ENCODE results near the gene RET.

RET gene

DNA sequence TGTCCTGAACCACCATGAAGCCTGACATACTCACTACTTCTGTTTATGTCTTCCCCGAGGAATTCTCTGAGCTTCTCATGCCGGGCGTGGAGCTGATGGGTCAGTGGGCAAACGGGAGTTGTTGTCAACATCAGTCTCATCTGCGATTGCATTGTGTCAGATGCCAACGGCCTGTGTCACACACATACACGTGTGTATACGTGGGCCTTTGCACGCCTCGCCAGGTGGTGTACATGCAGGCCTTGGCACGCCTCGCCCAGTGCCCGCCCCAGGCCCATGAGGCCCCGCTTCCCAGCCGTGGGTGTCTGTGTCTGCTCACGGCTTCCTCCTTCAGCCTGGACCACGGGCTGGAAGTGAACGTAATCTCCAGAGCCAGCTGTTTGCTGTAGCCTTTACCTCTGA lies 53.9 kb downstream of the RET start:
- TF ChIP-seq, protein P1, sequence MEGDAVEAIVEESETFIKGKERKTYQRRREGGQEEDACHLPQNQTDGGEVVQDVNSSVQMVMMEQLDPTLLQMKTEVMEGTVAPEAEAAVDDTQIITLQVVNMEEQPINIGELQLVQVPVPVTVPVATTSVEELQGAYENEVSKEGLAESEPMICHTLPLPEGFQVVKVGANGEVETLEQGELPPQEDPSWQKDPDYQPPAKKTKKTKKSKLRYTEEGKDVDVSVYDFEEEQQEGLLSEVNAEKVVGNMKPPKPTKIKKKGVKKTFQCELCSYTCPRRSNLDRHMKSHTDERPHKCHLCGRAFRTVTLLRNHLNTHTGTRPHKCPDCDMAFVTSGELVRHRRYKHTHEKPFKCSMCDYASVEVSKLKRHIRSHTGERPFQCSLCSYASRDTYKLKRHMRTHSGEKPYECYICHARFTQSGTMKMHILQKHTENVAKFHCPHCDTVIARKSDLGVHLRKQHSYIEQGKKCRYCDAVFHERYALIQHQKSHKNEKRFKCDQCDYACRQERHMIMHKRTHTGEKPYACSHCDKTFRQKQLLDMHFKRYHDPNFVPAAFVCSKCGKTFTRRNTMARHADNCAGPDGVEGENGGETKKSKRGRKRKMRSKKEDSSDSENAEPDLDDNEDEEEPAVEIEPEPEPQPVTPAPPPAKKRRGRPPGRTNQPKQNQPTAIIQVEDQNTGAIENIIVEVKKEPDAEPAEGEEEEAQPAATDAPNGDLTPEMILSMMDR (IDR thresholded peaks at IDR 0.05; ENCODE audit: borderline replicate concordance, insufficient read depth, low read depth, low read length) = no peak
- H3K4me3 ChIP-seq (ENCODE audit: low read depth, low read length) = no peak overlapping the region

DNA sequence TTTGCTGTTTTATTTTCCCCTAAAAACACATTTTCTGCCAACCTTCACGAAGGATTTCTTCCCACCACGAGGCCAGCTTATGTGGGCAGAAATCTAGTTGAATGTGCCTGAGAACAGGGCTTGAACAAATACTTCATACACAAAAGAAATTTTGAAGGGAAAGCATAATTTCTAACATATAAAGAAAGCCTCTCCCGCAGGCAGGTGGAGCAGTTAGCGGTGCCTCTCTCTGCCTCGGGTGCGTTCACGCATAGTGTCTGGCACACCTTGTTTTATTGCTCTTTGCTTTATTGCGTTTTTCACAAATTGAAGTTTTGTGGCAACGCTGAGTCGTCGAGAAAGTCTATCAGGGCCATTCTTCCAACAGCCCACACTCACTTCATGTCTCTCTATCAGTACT lies 54.4 kb downstream of the RET start:
- H3K4me3 ChIP-seq (ENCODE audit: low read depth, low read length) = no peak overlapping the region
- TF ChIP-seq, protein P1 (IDR thresholded peaks at IDR 0.05; ENCODE audit: borderline replicate concordance, insufficient read depth, low read depth, low read length) = no peak

DNA sequence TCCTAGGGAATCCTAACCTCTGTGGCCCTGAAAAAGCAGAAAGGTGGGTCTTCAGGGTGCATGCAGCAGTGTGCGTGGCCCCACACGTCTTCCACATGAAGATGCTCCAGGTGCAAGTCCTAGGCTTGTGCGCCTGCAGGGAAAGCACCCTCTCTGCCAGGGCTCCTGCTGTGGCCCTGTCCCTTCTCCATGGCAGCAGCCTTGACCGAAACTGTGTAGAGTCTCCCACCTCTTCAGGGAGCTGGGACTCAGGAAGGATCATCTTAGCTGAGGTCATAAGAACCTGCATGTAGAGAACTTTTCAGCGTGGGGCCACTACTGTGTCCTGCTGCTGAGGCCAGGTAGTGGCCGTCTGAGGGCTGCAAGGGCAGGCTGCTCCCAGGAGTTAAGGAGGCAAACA lies 55.0 kb downstream of the RET start:
- no peak overlapping the region for H3K4me3 ChIP-seq (ENCODE audit: low read depth, low read length)
- TF ChIP-seq, protein P1 (IDR thresholded peaks at IDR 0.05; ENCODE audit: borderline replicate concordance, insufficient read depth, low read depth, low read length) = no peak

DNA sequence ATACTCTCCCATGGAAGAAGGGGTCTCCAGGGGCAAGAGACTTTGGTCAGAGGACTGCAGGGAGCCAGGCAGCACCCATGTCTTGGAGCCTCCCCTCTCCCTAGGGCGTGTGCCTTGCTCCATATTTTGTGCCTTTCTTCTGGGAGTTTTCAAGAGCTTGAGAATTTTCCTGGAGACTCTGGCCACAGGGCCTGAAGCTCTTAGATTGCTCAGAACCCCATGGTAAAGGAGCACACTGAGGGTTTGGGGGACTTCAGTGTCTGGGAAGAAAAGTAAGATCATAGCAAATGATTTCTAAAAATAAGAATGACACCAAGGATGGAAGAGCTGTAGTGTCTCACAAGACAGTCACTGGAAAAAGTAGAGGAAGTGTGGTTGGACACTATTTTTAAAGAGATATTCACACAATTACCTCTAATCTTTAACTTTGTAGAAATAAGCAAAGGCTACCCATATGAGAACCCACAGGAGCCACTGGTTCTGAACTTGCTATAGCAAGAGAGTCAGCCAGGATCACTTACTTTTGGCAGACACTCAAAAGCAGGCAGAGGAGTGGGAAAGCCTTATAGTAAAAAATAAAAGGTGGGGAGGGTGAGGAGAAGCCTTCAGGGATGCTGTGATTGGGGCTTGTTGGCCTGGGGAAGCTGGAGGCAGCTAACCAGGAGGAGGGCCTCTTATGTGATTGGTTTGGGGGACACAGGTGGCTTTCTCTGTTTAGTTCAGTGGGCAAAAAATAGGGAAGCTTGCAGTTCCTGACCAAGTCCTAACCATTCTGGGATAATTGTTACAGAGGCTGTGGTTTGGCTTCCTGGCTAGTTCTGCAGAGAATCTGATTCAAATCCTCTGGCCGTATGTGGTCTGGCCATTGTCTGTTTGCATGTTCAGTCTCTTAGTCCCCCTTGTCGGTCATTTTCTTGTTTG lies 56.3 kb downstream of the RET start:
- TF ChIP-seq, protein P1 (IDR thresholded peaks at IDR 0.05; ENCODE audit: borderline replicate concordance, insufficient read depth, low read depth, low read length) = no peak
- H3K4me3 ChIP-seq (ENCODE audit: low read depth, low read length) = no peak overlapping the region

DNA sequence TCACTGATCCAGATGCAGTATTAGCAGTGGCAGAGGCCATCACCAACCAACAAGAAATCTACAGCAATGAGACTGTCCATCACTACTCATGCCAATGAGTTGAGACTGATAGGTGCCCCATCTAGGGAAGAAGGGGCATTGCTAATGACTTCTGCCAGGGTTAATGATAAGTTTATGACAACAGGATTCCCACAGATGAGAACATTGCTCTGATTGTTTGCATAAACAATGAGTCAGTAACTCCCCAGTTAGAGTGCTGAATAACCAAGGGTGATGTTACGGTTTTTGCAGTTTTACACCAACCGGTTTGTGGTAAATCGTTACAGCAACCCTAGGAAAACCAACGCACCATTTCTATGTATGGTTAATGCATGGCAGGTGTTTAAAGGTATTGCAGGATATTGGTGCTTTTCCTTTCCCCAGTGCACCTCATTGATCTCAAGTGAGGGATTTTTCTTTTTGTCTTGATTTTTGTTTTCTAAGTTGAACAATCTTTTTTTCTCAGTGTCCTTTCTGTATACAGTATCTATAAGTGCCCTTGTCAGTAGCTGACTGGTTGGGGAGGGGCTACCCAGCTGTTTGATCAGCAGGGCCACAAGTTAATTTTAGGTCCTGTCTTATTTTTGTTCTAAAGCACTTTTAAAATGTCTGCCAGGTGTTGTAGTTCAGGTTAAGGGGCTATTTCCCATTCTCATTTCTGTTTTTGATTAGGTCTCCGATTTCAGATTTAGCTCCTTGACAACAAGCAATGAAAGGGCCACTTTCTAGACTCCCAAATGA lies 57.4 kb downstream of the RET start:
- TF ChIP-seq, protein P1 (IDR thresholded peaks at IDR 0.05; ENCODE audit: borderline replicate concordance, insufficient read depth, low read depth, low read length) = no peak
- no peak overlapping the region for H3K4me3 ChIP-seq (ENCODE audit: low read depth, low read length)

DNA sequence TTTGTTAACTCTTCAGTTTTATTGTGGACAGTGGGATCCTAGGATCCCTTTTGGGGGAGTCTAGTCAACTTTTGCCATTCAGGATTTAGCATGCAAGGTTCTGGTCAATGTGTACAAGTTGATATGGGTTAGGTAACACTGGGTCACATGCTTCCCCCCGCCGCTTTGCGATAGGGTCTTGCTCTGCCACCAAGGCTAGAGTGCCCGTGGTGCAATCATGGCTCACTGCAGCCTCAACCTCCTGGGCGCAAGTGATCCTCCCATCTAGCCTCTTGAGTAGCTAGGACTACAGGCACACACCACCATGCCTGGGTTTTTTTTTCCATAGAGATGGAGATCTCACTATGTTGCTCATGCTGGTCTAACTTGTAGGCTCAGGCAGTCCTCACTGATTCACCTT lies 58.2 kb downstream of the RET start:
- TF ChIP-seq, protein P1 (IDR thresholded peaks at IDR 0.05; ENCODE audit: borderline replicate concordance, insufficient read depth, low read depth, low read length) = no peak
- no peak overlapping the region for H3K4me3 ChIP-seq (ENCODE audit: low read depth, low read length)

Measured in GM12875 (cell line).